Gastroesophageal sphincter (tissue), 3 donors: ENCODE data around the gene PPP1R3E.

ENCODE experiments used
- POLR2A ChIP-seq, 2 donors: fragments of 450-650 bp; IDR thresholded peaks; one replicate each; pipeline ENCODE4 v1.6.1; 2017; ENCODE audit warnings: antibody characterized with exemption in 2 of 2, mild to moderate bottlenecking in 2 of 2, moderate library complexity in 1 of 2
- POLR2AphosphoS5 ChIP-seq: sonication (generic); formaldehyde crosslinking; IDR thresholded peaks from one replicate; pipeline ENCODE4 v1.6.1; 2017; ENCODE audit warnings: antibody characterized with exemption
- TF ChIP-seq, protein P1 (sequence below), 4 experiments: fragments of 200-600 bp in 2 of 4; fragments of 450-650 bp in 2 of 4; sonication (generic) in 1 of 4; IDR thresholded peaks; one replicate each; pipeline ENCODE4 v1.5.1; 2017 to 2019; ENCODE audit warnings: antibody characterized with exemption in 4 of 4, mild to moderate bottlenecking in 2 of 4, moderate library complexity in 2 of 4

DNA sequence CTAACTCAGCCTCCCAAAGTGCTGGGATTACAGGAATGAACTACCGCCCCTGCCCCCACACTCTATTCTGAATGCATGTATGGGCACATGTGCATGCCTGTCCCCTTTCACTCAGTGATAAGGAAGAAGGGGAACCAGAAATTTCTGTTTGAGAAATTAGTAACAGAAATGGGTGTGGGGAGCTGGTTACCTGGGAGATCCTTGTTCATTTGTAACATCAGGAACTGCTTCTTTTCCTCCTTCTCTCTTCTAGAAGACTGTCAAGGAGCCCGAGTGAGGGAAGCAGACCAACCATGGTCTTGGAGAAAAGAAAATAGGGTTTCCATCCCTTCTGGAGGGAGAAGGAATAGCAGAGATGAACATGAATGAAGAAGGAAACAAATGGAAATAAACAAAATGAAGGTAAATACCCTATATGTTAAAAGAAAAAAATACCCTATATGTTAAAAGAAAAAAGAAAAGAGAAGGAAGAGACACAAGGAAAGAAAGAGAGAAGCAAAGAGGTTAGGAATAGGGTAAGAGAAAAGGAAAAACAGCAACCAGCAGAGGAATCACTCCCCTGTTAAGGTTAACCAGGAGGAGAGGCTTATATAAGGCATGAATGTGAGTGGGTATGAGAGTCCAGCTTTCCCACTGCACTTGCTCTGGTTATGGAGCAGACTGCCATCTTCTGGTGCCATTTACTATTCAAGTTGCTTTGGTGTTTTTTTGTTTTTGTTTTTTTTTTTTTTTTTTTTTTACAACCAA, 3.3 kb downstream of the PPP1R3E start:
- TF ChIP-seq, protein P1, sequence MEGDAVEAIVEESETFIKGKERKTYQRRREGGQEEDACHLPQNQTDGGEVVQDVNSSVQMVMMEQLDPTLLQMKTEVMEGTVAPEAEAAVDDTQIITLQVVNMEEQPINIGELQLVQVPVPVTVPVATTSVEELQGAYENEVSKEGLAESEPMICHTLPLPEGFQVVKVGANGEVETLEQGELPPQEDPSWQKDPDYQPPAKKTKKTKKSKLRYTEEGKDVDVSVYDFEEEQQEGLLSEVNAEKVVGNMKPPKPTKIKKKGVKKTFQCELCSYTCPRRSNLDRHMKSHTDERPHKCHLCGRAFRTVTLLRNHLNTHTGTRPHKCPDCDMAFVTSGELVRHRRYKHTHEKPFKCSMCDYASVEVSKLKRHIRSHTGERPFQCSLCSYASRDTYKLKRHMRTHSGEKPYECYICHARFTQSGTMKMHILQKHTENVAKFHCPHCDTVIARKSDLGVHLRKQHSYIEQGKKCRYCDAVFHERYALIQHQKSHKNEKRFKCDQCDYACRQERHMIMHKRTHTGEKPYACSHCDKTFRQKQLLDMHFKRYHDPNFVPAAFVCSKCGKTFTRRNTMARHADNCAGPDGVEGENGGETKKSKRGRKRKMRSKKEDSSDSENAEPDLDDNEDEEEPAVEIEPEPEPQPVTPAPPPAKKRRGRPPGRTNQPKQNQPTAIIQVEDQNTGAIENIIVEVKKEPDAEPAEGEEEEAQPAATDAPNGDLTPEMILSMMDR (IDR thresholded peaks at IDR 0.05): no peak
- TF ChIP-seq POLR2A (IDR thresholded peaks at IDR 0.05) (no peak), POLR2AphosphoS5 (no peak)
